GM23338 (cell line): ENCODE data around the gene QRICH2. TPM values are rescaled to one million over a fixed set of nuclear protein-coding genes. Genes with fewer than 3 reads are reported as not detected.

Experiments
- ATAC-seq: fragments of 200-7000 bp; cut with Tn5 transposase; 3 replicates; pipeline ENCODE4 v1.9.1; 2020
- DNase-seq: peaks from one replicate; pipeline ENCODE4 v3.0.0-alpha.2; 2015; ENCODE audit warnings: low spot score
- H2AFZ ChIP-seq: fragments of 200-600 bp; sonication (generic); 2 replicates; pipeline ENCODE4 v1.8.0; 2016; ENCODE audit warnings: antibody characterized with exemption, mild to moderate bottlenecking, moderate library complexity
- H3F3A ChIP-seq: fragments of 200-600 bp; sonication (generic); replicated peaks from 2 replicates; pipeline ENCODE4 v1.8.0; 2017; ENCODE audit warnings: antibody characterized with exemption, mixed run types, low read depth
- H3K27ac ChIP-seq: fragments of 200-600 bp; sonication (generic); 2 replicates; pipeline ENCODE4 v1.6.1; 2016; ENCODE audit warnings: low read depth
- H3K27me3 ChIP-seq: fragments of 200-600 bp; sonication (generic); 2 replicates; pipeline ENCODE4 v1.8.0; 2016; ENCODE audit warnings: mild to moderate bottlenecking, mixed run types, moderate library complexity; ENCODE audit not compliant: insufficient read depth
- H3K36me3 ChIP-seq: fragments of 200-600 bp; sonication (generic); 2 replicates; pipeline ENCODE4 v1.8.0; 2016; ENCODE audit warnings: mild to moderate bottlenecking; ENCODE audit not compliant: insufficient read depth
- H3K4me1 ChIP-seq: fragments of 200-600 bp; sonication (generic); 2 replicates; pipeline ENCODE4 v1.8.0; 2016; ENCODE audit warnings: mild to moderate bottlenecking, moderate library complexity; ENCODE audit not compliant: insufficient read depth
- H3K4me2 ChIP-seq: fragments of 200-600 bp; sonication (generic); 2 replicates; pipeline ENCODE4 v1.7.1; 2017; ENCODE audit warnings: mixed run types
- H3K4me3 ChIP-seq: fragments of 200-600 bp; sonication (generic); 2 replicates; pipeline ENCODE4 v1.6.1; 2016; ENCODE audit warnings: mixed run types
- H3K79me2 ChIP-seq: fragments of 200-600 bp; sonication (generic); replicated peaks from 2 replicates; pipeline ENCODE4 v1.8.0; 2017; ENCODE audit warnings: mild to moderate bottlenecking; ENCODE audit not compliant: insufficient read depth
- H3K9me2 ChIP-seq: fragments of 200-600 bp; sonication (generic); 2 replicates; pipeline ENCODE4 v1.8.0; 2017; ENCODE audit not compliant: insufficient read depth
- H4K20me1 ChIP-seq: fragments of 200-600 bp; sonication (generic); replicated peaks from 2 replicates; pipeline ENCODE4 v1.8.0; 2017; ENCODE audit warnings: mild to moderate bottlenecking; ENCODE audit not compliant: insufficient read depth
- H3K27ac Mint-ChIP-seq: 2 replicates; pipeline ENCODE4 v1.8.0; 2020; ENCODE audit warnings: inconsistent platforms, mild to moderate bottlenecking, moderate library complexity, mixed read lengths
- H3K27me3 Mint-ChIP-seq: 3 replicates; pipeline ENCODE4 v1.8.0; 2022; ENCODE audit warnings: low read depth, mild to moderate bottlenecking, moderate library complexity, mixed read lengths, inconsistent platforms; ENCODE audit not compliant: insufficient read depth, poor library complexity
- H3K36me3 Mint-ChIP-seq: 3 replicates; pipeline ENCODE4 v1.8.0; 2021; ENCODE audit warnings: low read depth, mild to moderate bottlenecking, inconsistent platforms, moderate library complexity, mixed read lengths
- H3K4me1 Mint-ChIP-seq: 3 replicates; pipeline ENCODE4 v1.8.0; 2020; ENCODE audit warnings: mild to moderate bottlenecking, inconsistent platforms, mixed read lengths
- H3K4me3 Mint-ChIP-seq: 3 replicates; pipeline ENCODE4 v1.8.0; 2021; ENCODE audit warnings: moderate library complexity, mild to moderate bottlenecking, inconsistent platforms, mixed read lengths
- H3K9me3 Mint-ChIP-seq: 3 replicates; pipeline ENCODE4 v1.8.0; 2020; ENCODE audit warnings: moderate library complexity, mild to moderate bottlenecking, inconsistent platforms, mixed read lengths
- CREB1 ChIP-seq: fragments of 250-450 bp; sonication (Bioruptor Pico); IDR thresholded peaks from 2 replicates; pipeline ENCODE4 v1.5.0; 2020; ENCODE audit warnings: low read depth, mild to moderate bottlenecking, moderate library complexity
- EZH2 ChIP-seq: fragments of 200-600 bp; sonication (generic); IDR thresholded peaks from one replicate; pipeline ENCODE4 v1.8.0; 2017; ENCODE audit warnings: antibody characterized with exemption, mild to moderate bottlenecking, low read depth; ENCODE audit not compliant: unreplicated experiment
- EZH2phosphoT487 ChIP-seq: fragments of 200-600 bp; sonication (generic); IDR thresholded peaks from one replicate; pipeline ENCODE4 v1.8.1; 2018; ENCODE audit warnings: antibody characterized with exemption; ENCODE audit not compliant: unreplicated experiment
- JUNB ChIP-seq: IDR thresholded peaks from one replicate; pipeline ENCODE4 v1.6.1; 2016; ENCODE audit warnings: antibody characterized with exemption; ENCODE audit not compliant: unreplicated experiment
- NANOG ChIP-seq: IDR thresholded peaks from 2 replicates; pipeline ENCODE4 v1.6.1; 2016; ENCODE audit warnings: antibody characterized with exemption, borderline replicate concordance
- POLR2AphosphoS5 ChIP-seq: IDR thresholded peaks from 2 replicates; pipeline ENCODE4 v1.6.1; 2016; ENCODE audit warnings: antibody characterized with exemption, low read depth
- STAT1 ChIP-seq: IDR thresholded peaks from one replicate; pipeline ENCODE4 v1.6.1; 2016; ENCODE audit warnings: antibody characterized with exemption; ENCODE audit not compliant: unreplicated experiment
- ZNF331 ChIP-seq: fragments of 250-450 bp; sonication (Bioruptor Pico); IDR thresholded peaks from 2 replicates; pipeline ENCODE4 v1.5.0; 2020; ENCODE audit warnings: low read depth, mild to moderate bottlenecking, moderate library complexity
- polyA plus RNA-seq: library from polyadenylated mRNA; unstranded; fragments of >200 nt; fragmentation: Nextera tagmentation; extraction: Ambion mirVana; gene quantifications from 2 replicates; pipeline ENCODE4 v1.2.1, GENCODE V29; 2016
- total RNA-seq: library from RNA; depleted of rRNA; stranded (reverse); fragments of >200 nt; shearing (Covaris generic); gene quantifications from 2 replicates; pipeline ENCODE4 v1.2.3, GENCODE V29; 2014
- TF ChIP-seq, protein P1 (sequence below): IDR thresholded peaks from one replicate; pipeline ENCODE4 v1.6.1; 2018; ENCODE audit warnings: antibody characterized with exemption; ENCODE audit not compliant: unreplicated experiment
- TF ChIP-seq, protein P2 (sequence below): fragments of 250-450 bp; sonication (Bioruptor Pico); IDR thresholded peaks from 2 replicates; pipeline ENCODE4 v1.5.0; 2020; ENCODE audit warnings: mild to moderate bottlenecking, moderate library complexity
- TF ChIP-seq, protein P3 (sequence below), 2 experiments: fragments of 200-600 bp in 1 of 2; sonication (generic) in 1 of 2; conservative IDR thresholded peaks; 2 replicates each; pipeline versions ENCODE4 v1.5.1 to v1.6.1; 2016 to 2017; ENCODE audit warnings: antibody characterized with exemption in 2 of 2, low read depth in 2 of 2, mild to moderate bottlenecking in 2 of 2, moderate library complexity in 1 of 2

The QRICH2 gene
- total and polyA plus RNA-seq, 2 experiments from 2014 or later: 2.2 to 3.7 TPM

DNA sequence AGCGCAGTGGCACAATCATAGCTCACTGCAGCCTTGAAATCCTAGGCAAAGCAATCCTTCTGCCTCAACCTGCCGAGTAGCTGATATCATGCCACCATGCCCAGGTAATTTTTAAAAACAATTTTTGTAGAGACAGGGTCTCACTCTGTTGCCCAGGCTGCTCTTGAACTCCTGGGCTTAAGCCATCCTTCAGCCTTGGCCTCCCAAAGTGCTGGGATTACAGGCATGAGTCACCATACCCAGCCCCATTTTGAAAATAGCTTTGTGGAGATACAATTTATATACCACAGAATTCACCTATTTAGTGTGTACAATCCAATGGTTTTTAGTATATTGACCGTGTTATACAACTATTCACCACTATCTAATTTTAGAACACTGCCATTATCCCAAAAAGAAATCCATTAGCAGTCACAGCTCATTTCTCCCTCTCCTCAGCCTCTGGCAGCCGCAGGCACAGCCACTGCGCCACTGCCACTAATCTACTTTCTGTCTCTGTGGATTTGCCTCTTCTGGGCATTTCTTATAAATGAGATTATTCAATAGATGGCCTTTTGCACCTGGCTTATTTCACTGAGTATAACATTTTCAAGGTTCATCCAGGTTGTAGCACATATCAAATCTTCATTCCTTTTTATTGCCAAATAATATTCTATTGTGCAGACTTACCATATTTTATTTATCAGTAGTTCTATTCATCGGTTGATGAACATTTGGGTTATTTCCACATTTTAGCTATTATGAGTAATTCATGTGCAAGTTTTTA lies 74.3 kb downstream of the QRICH2 start:
- Histone ChIP-seq H3K4me3 (no peak overlapping the region), H2AFZ (no peak overlapping the region), H4K20me1 (peaks cover 4% of the 10 kb centered on the region), H3K36me3 (no peaks in the 10 kb centered on the region), H3K4me2 (no peak overlapping the region), H3K4me1 (no peaks in the 10 kb centered on the region), H3K27ac (no peak overlapping the region), H3K9me2 (no peaks in the 10 kb centered on the region), H3F3A (no peaks in the 10 kb centered on the region), H3K79me2 (no peaks in the 10 kb centered on the region; the same call in 1 of the 2 replicates), H3K27me3 (peaks cover 18% of the 10 kb centered on the region)
- ATAC-seq (no peak), DNase-seq (no peak)
- Mint-ChIP-seq H3K36me3 (no peaks in the 10 kb centered on the region), H3K4me3 (no peak overlapping the region), H3K27ac (no peak overlapping the region; the same call in 1 of the 2 replicates), H3K27me3 (peaks cover 9% of the 10 kb centered on the region), H3K9me3 (no peaks in the 10 kb centered on the region), H3K4me1 (no peaks in the 10 kb centered on the region)
- TF ChIP-seq, protein P1, sequence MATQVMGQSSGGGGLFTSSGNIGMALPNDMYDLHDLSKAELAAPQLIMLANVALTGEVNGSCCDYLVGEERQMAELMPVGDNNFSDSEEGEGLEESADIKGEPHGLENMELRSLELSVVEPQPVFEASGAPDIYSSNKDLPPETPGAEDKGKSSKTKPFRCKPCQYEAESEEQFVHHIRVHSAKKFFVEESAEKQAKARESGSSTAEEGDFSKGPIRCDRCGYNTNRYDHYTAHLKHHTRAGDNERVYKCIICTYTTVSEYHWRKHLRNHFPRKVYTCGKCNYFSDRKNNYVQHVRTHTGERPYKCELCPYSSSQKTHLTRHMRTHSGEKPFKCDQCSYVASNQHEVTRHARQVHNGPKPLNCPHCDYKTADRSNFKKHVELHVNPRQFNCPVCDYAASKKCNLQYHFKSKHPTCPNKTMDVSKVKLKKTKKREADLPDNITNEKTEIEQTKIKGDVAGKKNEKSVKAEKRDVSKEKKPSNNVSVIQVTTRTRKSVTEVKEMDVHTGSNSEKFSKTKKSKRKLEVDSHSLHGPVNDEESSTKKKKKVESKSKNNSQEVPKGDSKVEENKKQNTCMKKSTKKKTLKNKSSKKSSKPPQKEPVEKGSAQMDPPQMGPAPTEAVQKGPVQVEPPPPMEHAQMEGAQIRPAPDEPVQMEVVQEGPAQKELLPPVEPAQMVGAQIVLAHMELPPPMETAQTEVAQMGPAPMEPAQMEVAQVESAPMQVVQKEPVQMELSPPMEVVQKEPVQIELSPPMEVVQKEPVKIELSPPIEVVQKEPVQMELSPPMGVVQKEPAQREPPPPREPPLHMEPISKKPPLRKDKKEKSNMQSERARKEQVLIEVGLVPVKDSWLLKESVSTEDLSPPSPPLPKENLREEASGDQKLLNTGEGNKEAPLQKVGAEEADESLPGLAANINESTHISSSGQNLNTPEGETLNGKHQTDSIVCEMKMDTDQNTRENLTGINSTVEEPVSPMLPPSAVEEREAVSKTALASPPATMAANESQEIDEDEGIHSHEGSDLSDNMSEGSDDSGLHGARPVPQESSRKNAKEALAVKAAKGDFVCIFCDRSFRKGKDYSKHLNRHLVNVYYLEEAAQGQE: no peak
- TF ChIP-seq NANOG (no peak), EZH2 (no peak), EZH2phosphoT487 (no peak), POLR2AphosphoS5 (no peak), STAT1 (no peak), CREB1 (CRISPR knock-in tag) (no peak), JUNB (no peak), ZNF331 (CRISPR knock-in tag) (no peak)
- TF ChIP-seq, protein P2, sequence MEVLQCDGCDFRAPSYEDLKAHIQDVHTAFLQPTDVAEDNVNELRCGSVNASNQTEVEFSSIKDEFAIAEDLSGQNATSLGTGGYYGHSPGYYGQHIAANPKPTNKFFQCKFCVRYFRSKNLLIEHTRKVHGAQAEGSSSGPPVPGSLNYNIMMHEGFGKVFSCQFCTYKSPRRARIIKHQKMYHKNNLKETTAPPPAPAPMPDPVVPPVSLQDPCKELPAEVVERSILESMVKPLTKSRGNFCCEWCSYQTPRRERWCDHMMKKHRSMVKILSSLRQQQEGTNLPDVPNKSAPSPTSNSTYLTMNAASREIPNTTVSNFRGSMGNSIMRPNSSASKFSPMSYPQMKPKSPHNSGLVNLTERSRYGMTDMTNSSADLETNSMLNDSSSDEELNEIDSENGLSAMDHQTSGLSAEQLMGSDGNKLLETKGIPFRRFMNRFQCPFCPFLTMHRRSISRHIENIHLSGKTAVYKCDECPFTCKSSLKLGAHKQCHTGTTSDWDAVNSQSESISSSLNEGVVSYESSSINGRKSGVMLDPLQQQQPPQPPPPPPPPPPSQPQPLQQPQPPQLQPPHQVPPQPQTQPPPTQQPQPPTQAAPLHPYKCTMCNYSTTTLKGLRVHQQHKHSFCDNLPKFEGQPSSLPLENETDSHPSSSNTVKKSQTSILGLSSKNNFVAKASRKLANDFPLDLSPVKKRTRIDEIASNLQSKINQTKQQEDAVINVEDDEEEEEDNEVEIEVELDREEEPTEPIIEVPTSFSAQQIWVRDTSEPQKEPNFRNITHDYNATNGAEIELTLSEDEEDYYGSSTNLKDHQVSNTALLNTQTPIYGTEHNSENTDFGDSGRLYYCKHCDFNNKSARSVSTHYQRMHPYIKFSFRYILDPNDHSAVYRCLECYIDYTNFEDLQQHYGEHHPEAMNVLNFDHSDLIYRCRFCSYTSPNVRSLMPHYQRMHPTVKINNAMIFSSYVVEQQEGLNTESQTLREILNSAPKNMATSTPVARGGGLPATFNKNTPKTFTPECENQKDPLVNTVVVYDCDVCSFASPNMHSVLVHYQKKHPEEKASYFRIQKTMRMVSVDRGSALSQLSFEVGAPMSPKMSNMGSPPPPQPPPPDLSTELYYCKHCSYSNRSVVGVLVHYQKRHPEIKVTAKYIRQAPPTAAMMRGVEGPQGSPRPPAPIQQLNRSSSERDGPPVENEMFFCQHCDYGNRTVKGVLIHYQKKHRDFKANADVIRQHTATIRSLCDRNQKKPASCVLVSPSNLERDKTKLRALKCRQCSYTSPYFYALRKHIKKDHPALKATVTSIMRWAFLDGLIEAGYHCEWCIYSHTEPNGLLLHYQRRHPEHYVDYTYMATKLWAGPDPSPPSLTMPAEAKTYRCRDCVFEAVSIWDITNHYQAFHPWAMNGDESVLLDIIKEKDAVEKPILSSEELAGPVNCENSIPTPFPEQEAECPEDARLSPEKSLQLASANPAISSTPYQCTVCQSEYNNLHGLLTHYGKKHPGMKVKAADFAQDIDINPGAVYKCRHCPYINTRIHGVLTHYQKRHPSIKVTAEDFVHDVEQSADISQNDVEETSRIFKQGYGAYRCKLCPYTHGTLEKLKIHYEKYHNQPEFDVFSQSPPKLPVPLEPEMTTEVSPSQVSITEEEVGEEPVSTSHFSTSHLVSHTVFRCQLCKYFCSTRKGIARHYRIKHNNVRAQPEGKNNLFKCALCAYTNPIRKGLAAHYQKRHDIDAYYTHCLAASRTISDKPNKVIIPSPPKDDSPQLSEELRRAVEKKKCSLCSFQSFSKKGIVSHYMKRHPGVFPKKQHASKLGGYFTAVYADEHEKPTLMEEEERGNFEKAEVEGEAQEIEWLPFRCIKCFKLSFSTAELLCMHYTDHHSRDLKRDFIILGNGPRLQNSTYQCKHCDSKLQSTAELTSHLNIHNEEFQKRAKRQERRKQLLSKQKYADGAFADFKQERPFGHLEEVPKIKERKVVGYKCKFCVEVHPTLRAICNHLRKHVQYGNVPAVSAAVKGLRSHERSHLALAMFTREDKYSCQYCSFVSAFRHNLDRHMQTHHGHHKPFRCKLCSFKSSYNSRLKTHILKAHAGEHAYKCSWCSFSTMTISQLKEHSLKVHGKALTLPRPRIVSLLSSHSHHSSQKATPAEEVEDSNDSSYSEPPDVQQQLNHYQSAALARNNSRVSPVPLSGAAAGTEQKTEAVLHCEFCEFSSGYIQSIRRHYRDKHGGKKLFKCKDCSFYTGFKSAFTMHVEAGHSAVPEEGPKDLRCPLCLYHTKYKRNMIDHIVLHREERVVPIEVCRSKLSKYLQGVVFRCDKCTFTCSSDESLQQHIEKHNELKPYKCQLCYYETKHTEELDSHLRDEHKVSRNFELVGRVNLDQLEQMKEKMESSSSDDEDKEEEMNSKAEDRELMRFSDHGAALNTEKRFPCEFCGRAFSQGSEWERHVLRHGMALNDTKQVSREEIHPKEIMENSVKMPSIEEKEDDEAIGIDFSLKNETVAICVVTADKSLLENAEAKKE: no peak
- TF ChIP-seq, protein P3, sequence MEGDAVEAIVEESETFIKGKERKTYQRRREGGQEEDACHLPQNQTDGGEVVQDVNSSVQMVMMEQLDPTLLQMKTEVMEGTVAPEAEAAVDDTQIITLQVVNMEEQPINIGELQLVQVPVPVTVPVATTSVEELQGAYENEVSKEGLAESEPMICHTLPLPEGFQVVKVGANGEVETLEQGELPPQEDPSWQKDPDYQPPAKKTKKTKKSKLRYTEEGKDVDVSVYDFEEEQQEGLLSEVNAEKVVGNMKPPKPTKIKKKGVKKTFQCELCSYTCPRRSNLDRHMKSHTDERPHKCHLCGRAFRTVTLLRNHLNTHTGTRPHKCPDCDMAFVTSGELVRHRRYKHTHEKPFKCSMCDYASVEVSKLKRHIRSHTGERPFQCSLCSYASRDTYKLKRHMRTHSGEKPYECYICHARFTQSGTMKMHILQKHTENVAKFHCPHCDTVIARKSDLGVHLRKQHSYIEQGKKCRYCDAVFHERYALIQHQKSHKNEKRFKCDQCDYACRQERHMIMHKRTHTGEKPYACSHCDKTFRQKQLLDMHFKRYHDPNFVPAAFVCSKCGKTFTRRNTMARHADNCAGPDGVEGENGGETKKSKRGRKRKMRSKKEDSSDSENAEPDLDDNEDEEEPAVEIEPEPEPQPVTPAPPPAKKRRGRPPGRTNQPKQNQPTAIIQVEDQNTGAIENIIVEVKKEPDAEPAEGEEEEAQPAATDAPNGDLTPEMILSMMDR (conservative IDR thresholded peaks at IDR 0.05; ENCODE audit: low read depth in 2 of 2): no peak
